HG03060 (cell line): ENCODE data around the gene PRSS38.

Experiments
- ATAC-seq: cut with Tn5 transposase; IDR thresholded peaks from one replicate; pipeline ENCODE4 v1.9.1; 2021; ENCODE audit warnings: low read depth, moderate number of reproducible peaks; ENCODE audit not compliant: unreplicated experiment

The PRSS38 gene

DNA sequence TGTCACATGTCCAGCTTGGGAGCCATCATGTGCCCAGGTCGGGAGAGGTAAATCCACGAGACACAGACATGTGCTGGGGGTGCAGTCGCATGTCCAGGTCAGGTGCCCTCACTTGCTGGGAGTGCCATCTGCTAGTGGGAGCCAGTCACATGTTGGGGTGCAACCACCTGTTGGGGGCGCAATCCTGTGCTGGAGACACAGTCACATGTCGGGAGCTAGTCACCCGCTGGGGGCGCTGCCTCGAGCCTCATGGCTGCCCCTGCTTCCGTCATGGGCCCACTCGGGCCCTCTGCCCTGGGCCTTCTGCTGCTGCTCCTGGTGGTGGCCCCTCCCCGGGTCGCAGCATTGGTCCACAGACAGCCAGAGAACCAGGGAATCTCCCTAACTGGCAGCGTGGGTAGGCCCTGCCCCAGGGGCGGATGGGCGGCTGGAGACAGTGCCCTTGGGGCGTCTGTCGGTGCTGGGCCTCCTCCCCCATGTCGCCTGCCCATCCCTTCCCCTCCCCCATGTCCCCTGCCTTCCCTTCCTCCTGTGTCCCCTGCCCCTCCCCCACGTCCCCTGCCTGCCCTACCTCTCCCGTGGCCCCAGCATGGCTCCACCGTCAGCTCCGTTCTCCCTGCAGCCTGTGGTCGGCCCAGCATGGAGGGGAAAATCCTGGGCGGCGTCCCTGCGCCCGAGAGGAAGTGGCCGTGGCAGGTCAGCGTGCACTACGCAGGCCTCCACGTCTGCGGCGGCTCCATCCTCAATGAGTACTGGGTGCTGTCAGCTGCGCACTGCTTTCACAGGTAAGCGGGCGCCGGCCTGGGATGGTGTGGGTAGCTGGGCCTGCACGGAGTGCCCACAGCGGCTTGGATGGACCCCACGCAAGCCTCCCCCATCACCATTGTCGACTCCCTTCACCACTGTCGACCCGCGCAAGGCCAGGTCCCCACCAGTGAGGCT, at the start of gene PRSS38:
Gene PRSS38, plus strand, starts transcription at position 208 of the 942 bp plus-strand sequence. Its CDS starts 42 bp downstream, at position 250.
- no peak for ATAC-seq

DNA sequence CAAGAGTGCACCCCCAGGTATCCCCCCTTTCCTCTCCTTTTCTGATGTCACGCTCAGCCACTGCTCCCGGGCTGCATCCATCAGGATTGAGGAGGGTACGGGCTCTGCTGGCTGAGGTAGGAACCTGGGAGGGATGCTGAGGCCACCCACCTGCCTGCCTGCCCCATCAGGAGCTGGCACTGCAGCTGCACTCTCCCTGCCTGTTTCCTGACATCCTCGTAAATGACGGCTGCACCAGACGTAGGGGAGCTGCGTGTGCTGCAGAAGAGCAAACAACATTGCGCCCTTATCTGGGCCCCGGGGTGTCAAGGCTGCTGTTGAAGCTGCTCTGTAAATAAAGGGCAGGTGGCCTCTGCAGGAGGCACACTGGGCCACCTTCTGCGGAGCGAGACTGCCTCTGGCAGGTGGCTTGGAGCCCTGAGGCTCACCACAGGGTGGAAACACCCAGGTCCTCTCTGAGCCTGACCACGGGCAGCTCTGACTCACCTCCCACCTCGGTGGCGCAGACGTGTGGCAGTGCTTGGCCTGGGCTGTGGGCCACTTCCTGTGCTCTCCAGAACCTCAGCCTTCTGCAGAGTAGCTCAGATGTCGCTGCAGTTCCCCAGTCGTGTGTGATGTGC, 49.4 kb upstream of the PRSS38 start:
- ATAC-seq = no peak

- no peak for ATAC-seq
Measured at GRCh38 chr1:227766653-227767277, 48.7 kb upstream of the PRSS38 start.

DNA sequence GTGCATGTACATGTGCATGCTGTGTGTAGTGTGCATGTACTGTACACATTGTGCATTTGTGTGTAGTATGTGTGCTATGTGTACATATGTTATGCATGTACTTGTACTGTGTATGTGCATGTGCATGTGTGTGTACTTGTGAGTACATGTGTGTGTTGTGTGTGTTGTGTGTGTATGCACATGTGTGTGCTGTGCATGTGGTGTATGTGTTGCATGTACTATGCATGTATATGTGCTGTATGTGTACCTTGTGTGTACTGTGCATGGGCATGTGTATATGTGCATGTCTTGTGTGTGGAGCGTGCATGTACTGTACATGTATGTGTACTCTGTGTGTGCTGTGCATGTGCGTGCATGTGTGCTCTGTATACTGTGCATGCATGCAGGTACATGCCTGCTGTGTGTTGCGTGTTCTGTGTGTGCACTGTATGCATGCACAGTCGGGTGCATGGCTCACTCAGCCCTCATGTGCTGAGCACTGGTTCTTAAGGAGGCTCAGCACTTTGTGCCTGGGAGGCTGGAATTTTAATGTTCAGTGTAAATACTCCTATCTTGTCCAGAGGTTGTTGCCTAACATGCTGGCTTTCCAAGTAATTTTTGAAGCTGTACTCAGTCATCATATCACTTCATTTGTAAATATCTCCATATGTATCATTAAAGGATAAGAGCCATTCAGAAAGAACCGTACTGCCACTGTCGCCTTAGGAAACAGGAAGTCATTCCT, 47.9 kb upstream of the PRSS38 start:
- ATAC-seq = no peak

- ATAC-seq = no peak
Measured at GRCh38 chr1:227768125-227768439, 47.4 kb upstream of the PRSS38 start.

DNA sequence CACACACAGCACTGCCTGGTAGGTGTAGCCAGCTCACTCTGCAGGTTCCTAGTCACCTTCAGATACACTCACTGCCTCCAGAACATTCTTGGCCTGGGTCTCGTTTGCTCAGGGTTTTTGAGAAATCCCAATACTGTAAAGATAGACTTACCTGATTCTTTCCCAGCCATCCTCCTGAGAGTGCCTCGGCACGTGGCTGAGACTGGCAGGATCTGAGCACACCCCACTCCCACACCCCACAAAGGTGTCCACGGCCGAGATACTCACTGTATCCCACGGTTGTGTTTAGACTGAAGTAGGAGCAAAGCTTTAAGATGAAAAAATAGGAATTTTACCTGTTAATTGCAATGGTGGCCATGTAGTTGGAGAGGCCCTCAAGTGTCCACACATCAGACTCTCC, 46.8 kb upstream of the PRSS38 start:
- ATAC-seq = no peak

DNA sequence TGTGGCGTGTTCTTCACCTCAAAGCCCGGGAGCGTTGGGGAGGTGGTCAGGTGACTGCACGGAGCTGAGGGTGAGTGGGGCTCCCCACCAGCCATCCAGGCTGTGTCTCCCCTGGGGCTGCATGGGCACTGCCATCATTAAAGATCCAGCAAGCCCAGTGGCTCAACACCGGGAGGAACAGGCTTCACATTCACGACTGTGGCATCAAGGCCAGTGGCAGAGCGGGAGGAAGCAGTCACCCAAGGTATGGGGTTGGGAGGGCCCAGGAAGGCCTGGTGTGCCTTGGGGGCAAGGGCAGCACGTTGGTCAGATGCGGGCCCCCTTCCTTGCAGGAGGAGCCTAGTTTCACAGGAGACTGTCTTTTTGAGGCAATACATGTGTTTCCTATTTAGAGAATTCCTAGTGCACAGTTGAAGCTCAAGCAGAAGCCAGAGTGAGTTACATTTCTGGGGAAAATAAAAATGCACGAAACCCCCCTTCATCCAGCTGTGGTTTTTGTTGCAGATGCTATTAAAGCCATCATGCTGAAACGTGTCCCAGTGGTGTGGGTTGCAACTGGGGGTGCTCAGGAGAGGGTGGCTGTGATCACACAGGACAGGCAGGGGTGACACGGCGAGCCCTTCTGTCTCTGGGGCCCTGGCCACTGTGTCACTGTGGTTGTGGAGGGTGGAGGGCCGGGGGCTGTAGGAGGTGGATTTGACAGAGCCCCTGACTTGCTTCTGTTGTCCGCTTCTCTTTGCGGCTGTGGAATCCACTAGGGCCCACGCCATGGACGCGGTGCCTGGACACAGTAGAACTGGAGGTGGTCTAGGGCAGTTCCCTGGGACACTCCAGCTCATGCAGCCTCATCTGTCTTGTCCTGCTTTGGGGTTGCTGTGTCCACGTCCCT, 46.2 kb upstream of the PRSS38 start:
- ATAC-seq = no peak

GRCh38 chr1:227769936-227770494, 45.5 kb upstream of the PRSS38 start:
- ATAC-seq = no peak

- no peak for ATAC-seq
Measured at GRCh38 chr1:227770812-227771211, 44.7 kb upstream of the PRSS38 start.

- ATAC-seq = no peak
Measured at GRCh38 chr1:227771326-227771725, 44.1 kb upstream of the PRSS38 start.

- no peak for ATAC-seq
Measured at GRCh38 chr1:227771771-227772170, 43.7 kb upstream of the PRSS38 start.

GRCh38 chr1:227773558-227773957, 41.9 kb upstream of the PRSS38 start:
- no peak for ATAC-seq

- ATAC-seq = no peak
Measured at GRCh38 chr1:227774051-227774731, 41.3 kb upstream of the PRSS38 start.

GRCh38 chr1:227774821-227775661, 40.4 kb upstream of the PRSS38 start:
- no peak for ATAC-seq

DNA sequence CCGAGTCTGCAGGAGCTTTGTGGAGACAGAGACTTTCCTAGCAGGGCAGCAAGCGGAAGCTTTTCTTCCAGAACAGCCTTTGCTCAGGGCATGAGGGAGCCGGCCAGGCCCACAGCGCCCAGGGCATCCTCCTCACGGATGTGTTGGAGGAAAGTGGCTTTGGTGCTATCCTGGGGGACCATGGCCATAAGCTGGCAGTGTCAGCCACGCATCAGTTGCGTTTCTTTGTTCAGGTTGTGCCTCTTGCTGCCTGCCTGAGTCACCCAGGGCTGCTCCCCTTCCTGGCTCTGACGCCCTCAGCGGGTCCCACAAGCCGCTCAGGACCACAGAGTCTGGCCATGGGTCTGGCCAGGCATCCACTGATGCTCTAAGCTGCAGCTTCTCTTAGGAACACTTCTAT, 39.6 kb upstream of the PRSS38 start:
- ATAC-seq = no peak

DNA sequence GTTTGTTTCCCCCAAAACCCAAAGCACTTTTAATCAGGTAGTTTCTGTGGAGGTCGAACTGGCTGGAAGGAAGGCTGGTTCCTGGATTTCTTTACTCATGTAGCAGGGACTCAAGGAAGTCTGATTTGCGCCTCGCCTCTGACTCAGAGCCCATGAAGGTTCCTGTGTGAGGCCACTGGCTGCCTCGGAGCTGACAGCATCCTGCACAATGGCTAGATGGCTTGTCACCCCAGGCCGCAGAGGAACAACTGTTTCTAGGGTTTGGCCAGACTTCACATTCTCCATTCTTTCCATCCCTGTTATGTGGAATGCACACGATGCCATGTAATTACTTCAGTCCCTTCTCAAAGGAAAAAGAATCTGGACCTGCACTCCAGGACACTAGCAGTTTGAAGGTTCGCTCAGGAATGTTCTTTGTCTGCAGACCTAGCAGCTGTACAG, 39.1 kb upstream of the PRSS38 start:
- ATAC-seq = no peak

- no peak for ATAC-seq
Measured at GRCh38 chr1:227777156-227777555, 38.3 kb upstream of the PRSS38 start.

DNA sequence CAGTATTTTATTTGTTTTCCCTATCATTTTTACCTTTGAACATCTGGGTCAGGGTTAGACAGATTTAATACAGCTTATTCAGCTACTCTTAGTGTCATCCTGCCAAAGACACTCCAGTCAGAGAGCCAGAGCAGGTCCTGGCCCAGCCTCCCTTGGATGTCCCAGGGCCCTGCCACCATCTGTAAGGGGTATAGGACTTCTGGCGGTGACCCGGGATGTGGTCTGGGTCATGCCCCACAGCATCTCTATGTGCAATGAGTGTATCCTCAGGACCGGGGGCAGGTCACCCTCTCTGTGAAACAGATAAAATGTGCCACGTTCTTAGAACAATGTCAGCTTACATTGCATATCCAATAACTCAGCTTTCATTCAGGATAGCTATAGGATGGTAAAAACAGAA, 37.8 kb upstream of the PRSS38 start:
- no peak for ATAC-seq
